GM12801 (cell line): ENCODE data around the gene C2CD3.

Source experiments
- TF ChIP-seq, protein P1 (sequence below): IDR thresholded peaks from one replicate; pipeline ENCODE4 v1.5.1; 2011; ENCODE audit warnings: control low read depth; ENCODE audit not compliant: insufficient read length; ENCODE audit errors: extremely low read depth

C2CD3 gene

DNA sequence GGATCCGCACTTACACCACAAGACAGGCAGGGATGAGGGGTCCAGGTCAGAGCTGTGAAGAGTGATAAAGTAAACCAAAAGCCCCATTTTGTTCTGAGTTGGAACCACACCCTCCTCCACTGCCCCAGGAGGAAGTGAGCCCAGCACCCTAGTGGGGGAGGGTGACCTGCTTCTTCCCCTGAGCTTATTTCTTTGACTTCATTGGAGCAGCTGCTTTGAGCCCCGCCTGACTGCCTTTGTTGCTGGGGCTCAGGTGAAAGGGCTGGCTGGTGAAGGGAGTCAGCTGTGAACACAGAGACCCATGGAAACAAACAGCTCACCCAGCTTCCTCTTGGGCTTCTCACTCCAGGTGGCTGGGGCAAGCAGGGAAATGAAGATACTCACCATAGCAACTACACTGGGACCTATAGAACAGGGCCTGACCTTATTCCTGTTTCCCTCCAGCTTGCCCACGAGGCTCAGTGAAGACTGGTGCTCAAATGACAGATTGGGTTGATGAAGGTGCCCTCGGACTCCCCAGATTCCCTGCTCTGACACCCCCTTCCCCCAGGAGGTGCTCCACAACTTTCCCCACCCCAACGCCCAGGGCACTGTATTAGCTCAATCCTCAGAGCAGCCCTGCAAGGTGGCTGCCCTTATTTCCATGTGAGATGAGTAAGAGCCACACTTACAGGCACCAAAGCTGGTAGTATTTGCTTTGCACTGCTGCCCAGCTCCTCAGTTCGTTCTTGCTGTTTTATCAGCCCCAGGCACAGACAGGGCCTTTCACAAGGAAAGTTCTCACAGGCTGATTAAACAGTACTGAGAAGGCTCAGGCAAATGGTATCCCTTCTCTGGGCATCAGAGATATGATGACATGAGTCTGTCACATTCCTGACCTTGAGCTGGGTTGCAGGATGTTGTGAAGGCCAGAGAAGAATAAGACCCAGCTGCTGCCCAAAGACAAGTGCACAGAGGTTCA, 190.5 kb downstream of the C2CD3 start:
- TF ChIP-seq, protein P1, sequence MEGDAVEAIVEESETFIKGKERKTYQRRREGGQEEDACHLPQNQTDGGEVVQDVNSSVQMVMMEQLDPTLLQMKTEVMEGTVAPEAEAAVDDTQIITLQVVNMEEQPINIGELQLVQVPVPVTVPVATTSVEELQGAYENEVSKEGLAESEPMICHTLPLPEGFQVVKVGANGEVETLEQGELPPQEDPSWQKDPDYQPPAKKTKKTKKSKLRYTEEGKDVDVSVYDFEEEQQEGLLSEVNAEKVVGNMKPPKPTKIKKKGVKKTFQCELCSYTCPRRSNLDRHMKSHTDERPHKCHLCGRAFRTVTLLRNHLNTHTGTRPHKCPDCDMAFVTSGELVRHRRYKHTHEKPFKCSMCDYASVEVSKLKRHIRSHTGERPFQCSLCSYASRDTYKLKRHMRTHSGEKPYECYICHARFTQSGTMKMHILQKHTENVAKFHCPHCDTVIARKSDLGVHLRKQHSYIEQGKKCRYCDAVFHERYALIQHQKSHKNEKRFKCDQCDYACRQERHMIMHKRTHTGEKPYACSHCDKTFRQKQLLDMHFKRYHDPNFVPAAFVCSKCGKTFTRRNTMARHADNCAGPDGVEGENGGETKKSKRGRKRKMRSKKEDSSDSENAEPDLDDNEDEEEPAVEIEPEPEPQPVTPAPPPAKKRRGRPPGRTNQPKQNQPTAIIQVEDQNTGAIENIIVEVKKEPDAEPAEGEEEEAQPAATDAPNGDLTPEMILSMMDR: no peak

DNA sequence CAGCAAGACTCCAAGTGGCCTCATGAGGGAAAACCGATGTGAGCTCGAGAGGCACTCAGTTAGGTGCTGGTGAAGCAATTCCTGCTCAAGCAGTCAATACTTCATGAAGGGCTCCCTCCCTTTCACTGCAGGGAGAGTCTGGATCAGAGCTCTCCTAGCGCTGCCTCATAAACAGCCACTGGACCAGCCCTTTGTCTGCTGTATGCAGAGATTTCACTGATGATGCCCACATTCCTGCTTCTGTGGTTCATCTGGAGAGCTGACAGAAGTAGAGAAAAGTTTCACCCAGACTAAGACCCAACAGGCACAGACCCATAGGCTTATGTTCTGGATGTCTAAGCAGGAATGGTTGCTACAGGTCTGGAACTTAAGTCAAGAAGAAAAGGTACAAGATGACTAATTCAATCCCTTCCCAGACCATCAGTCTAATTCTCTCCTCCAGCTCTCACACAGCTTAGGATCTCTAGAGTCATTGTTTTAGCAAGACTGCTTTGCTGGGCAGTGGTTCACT, 192.2 kb downstream of the C2CD3 start:
- TF ChIP-seq, protein P1: no peak

DNA sequence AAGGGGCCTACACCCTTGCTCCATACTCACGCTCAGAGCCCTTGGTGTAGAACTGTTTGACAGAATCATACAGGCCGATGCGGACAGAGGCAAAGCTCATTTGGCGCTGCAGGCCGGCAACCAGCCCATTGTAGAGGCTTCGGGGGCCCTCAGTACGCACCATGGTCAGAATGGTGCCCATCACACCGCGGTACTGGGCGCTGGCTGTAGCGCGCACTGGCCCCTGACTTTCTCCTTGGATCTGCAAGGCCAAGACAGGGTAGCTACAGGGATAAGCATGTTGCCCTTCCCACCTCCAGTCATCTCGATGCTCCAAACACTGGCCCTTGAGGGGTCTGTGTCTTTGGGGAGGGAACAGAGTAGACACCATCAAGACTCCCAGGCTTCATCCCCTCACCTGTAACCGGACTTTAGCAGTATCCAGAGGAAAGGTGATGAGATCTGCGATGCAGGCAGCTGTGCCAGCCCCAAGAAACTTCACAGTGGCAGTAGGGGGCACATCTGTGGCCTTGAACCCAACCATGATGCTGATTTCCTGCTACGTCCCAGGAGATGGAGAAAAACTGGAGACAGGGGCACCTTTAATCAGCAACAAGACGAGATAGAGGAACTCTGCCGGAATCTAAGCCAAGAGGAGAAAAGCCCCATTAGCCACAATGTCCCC, 192.8 kb downstream of the C2CD3 start:
- TF ChIP-seq, protein P1: no peak

DNA sequence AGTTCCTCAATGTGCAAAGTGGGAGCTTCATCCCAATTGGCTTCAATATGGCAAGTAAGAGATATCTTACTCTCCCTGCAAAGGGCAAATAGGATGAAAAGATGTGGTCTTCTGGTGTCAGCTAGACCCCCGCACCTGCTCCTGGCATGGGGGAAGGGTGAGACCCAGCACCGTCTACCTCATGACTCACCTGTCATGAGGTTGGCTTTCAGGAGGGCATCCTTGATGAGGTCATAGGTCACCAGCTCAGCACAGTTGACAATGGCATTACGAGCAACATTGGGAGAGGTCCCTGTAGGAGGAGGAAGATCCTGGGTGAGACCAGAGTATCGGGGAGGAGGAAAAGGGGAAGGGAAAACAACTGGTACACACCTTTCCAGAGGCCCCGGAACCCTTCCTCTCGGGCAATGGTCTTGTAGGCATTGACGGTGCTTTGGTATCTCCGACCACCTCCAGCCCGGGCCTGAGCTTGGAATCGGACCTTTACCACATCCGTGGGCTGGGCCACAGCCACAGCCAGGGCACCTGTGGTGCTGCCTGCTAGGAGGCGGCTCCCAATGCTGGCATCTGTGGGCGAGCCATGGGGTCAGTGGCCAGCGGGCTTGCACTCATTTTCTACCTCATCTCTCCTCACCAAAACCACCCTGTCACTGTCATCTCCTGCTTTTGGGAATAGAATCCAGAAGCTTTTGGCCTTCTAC, 194.2 kb downstream of the C2CD3 start:
- TF ChIP-seq, protein P1: no peak

DNA sequence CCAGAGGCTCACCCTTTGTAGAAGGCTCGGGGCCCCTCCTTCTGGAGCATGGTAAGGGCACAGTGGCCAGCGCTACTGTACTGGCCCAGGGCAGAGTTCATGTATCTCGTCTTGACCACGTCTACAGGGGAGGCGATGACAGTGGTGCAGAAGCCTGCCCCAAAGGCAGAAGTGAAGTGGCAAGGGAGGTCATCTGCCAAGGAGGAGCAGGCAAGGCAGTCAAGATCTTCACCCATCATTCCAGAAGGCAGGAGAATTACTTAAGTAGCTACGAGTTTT, 195.4 kb downstream of the C2CD3 start:
- TF ChIP-seq, protein P1: no peak

DNA sequence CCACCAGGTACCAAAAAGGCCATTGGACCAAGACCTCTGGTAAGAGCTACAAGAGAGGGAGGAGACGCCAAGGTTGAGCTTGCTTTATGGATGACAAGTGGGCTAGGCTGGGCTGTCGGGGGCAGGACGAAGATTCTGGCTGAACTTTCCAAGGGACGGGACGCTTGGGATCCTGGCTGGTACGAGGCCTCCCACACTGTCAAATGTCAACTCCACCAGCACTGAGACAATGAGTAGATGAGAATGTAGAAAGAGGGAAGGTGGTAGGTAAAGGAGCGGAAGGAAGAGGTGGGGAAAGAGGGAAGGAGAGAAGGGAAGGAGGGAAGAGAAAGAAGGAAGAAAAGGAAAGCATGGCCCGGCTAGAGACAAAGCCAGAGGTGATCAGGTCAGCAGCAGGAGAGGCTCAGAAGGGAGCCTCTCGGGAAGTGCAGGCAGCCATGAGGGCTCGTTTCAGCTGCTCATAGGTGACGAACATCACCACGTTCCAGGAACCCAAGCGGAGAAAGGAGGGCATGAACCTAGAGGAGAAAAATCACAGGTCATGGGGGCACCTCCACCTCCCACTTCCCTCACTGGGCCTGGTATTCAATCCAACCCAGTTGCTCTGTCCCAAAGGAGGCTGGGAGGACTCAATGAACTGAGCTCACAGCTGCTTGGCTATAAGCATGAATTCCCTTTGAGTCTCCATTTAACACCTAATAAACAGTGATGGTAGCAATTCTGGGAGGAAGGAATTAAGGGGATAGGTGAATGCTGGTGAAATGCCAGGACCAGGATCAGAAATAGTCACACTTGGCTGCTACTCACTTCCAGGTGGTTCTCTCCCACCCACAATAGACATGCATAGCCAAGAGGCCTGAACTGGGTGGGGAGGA, 196.0 kb downstream of the C2CD3 start:
- TF ChIP-seq, protein P1: no peak
